ENCODE measurements around the gene CCDC40. TPM values are rescaled to one million over a fixed set of nuclear protein-coding genes. Genes with fewer than 3 reads are reported as not detected.
"Not testable (repeated sequence)": the region's sequence is repeated elsewhere in the genome, so short reads cannot be mapped to it uniquely, and the experiment has no call there.

The CCDC40 gene
- total RNA-seq, 1 donor from 2014 or later: 29.6 TPM

DNA sequence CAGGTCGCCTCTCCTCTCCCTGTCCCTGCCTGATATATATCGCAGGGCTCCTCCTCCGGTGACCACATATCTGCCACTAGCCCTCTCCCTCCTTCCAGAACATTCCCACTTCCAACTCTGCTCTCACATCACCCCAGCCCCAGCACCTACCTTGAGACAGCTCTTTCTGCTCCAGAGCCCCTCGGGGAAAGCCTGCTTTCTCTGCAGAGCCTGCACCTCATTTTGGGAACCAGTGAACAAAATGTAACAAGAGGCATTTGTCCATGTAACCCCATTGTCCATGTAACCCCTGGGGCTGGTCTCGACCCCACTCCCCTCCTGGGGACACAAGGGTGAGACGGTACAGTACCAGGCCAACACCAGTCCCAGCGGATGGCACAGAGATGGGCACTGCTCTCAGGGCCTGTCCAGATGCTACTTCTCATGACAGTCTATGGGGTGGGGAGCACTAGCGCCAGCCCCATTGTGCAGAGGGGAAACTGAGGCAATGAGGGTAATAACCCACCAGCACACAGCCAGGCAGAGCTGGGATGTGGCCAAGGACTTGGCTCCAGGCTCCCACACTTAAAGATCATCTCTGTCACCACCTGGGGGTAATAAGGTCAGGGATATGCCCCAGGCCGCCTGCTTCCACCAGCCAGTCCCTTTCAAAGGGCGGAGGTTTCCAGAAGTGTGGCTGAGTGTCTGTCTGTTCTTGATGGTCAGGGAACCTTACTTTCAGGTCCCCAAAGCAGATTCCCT is 43.6 kb upstream of the CCDC40 start:
- Mint-ChIP-seq H3K36me3 (peaks cover 5% of the 10 kb centered on the region), H3K4me1 (ENCODE audit: unreplicated experiment) (peaks cover 56% of the 10 kb centered on the region), H3K9me3 (no peaks in the 10 kb centered on the region), H3K27ac (peak overlapping the region; percentile 88), H3K4me3 (peak overlapping the region; percentile 72), H3K27me3 (no peaks in the 10 kb centered on the region)
- TF ChIP-seq, protein P1, sequence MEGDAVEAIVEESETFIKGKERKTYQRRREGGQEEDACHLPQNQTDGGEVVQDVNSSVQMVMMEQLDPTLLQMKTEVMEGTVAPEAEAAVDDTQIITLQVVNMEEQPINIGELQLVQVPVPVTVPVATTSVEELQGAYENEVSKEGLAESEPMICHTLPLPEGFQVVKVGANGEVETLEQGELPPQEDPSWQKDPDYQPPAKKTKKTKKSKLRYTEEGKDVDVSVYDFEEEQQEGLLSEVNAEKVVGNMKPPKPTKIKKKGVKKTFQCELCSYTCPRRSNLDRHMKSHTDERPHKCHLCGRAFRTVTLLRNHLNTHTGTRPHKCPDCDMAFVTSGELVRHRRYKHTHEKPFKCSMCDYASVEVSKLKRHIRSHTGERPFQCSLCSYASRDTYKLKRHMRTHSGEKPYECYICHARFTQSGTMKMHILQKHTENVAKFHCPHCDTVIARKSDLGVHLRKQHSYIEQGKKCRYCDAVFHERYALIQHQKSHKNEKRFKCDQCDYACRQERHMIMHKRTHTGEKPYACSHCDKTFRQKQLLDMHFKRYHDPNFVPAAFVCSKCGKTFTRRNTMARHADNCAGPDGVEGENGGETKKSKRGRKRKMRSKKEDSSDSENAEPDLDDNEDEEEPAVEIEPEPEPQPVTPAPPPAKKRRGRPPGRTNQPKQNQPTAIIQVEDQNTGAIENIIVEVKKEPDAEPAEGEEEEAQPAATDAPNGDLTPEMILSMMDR (conservative IDR thresholded peaks at IDR 0.05): no peak
- no peak for DNase-seq (ENCODE audit: extremely low spot score, unreplicated experiment)

DNA sequence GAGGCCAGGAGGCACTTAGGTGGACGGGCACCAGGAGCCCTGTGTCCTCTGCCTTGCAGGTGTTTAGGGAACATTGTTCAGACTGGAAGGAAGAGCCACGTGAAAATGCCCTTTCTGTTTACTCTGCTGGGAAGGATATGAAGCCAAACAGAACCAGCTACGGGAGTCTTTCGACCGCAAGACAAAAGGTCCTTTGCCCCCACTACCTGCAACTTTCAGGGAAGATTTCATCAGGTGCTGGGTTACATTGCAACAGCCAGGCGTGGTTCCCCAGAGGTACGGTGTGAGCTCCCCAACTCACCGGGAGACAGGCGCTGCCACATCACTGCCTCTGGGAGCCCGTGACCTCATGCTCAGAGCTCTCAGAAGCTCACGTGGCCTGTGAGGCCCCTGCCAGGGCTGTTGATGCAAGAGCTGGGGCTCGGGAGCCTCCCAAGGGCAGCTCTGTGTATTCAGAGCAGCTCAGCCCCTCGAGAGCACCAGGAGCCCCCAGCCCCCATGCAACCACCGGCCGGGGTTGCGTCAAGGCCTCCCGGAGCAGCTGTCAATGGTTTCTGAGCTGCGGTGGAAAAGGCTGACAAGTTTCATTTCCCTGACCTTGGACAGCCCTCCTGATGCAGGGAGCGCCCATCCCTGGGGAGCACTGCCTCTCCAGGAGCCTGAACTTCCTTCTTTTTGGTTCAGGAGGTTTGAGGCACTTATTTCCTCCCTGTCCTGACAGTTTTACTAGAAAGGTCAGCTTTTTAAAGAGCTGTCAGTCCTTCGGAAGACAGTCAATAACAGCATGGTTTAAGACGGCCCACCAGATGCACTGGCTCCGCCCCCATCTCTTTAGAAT is 42.8 kb upstream of the CCDC40 start:
- Mint-ChIP-seq H3K27me3 (no peaks in the 10 kb centered on the region), H3K9me3 (no peaks in the 10 kb centered on the region), H3K4me1 (ENCODE audit: unreplicated experiment) (peaks cover 48% of the 10 kb centered on the region), H3K4me3 (peak overlapping the region; percentile 67), H3K36me3 (peaks cover 5% of the 10 kb centered on the region), H3K27ac (peak overlapping the region; percentile 88)
- no peak for DNase-seq (ENCODE audit: extremely low spot score, unreplicated experiment)
- TF ChIP-seq, protein P1 (conservative IDR thresholded peaks at IDR 0.05): no peak

DNA sequence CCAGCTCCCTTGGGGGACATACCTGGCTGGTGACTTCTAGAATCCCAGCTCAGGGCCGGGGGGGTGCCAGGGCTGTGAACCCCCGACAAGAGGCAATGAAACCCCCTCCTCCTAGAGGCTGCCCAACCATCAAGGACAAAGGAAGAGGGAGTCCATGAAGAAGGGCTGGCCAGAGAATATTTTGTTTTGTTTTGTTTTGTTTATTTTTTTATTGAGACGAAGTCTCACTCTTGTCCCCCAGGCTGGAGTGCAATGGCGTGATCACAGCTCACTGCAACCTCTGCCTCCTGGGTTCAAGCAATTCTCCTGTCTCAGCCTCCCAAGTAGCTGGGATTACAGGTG is 42.2 kb upstream of the CCDC40 start:
- H3K9me3 Mint-ChIP-seq; DNase-seq (ENCODE audit: extremely low spot score, unreplicated experiment); H3K27me3 Mint-ChIP-seq; H3K36me3 Mint-ChIP-seq; H3K4me3 Mint-ChIP-seq: not testable (repeated sequence)
- Mint-ChIP-seq H3K4me1 (ENCODE audit: unreplicated experiment) (peaks cover 43% of the 10 kb centered on the region), H3K27ac (peak overlapping the region; percentile 88)

DNA sequence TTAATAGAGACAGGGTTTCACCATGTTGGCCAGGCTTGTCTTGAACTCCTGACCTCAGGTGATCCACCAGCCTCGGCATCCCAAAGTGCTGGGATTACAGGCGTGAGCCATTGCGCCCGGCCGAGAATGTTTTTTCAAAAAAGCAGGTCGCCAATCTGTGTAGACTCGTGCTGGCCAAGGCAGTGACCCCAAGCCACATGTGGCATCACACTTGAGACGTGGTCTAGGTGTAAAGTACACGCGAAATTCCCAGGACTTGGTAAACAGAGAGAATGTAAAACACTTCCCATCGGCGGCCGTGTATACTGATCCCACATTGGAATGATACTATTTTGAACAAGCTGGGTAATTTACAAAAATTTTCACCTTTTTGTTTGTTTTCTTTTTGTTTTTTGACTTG is 41.8 kb upstream of the CCDC40 start:
- no peaks in the 10 kb centered on the region for H3K27me3 Mint-ChIP-seq
- no peak for DNase-seq (ENCODE audit: extremely low spot score, unreplicated experiment)
- TF ChIP-seq, protein P1 (conservative IDR thresholded peaks at IDR 0.05): no peak
- peaks cover 39% of the 10 kb centered on the region for H3K4me1 Mint-ChIP-seq (ENCODE audit: unreplicated experiment)
- peaks cover 5% of the 10 kb centered on the region for H3K36me3 Mint-ChIP-seq
- no peaks in the 10 kb centered on the region for H3K9me3 Mint-ChIP-seq
- no peak overlapping the region for H3K27ac Mint-ChIP-seq
- H3K4me3 Mint-ChIP-seq: no peak overlapping the region

DNA sequence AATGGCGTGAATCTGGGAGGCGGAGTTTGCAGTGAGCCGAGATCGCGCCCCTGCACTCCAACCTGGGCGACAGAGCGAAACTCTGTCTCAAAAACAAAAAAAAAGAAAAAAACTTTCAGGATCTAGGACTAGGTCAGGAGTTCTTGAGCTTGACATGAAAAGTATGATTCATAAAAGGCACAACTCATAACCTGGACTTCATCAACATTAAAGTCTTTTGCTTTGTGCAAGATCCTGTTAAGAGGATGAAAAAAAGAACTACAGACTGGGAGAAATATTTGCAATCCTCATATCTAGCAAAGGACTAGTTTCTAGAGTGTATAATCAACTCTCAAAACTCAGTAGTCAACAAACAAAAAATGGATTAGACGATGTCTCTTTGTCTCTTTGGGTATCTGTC is 40.7 kb upstream of the CCDC40 start:
- Mint-ChIP-seq H3K4me1 (ENCODE audit: unreplicated experiment) (peaks cover 32% of the 10 kb centered on the region), H3K36me3 (peaks cover 8% of the 10 kb centered on the region), H3K27me3 (no peaks in the 10 kb centered on the region), H3K4me3 (no peak overlapping the region), H3K9me3 (no peaks in the 10 kb centered on the region), H3K27ac (no peak overlapping the region)
- TF ChIP-seq, protein P1 (conservative IDR thresholded peaks at IDR 0.05): no peak
- no peak for DNase-seq (ENCODE audit: extremely low spot score, unreplicated experiment)

DNA sequence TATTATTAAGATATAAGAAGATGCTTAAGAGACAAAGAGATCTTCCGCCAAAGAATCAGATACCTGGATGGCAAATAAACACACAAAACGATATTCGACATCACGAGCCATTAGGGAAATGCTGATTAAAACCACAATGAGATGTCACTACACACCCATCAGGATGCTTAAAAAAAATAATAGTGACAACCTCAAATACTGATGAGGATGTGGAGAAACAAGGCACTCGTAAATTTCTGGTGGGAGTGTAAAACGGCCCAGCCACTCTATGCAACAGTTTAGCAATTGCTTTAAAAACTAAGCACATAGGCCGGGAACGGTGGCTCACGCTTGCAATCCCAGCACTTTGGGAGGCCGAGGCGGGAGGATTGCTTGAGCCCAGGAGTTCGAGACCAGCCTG is 40.2 kb upstream of the CCDC40 start:
- Mint-ChIP-seq H3K4me3 (no peak overlapping the region), H3K4me1 (ENCODE audit: unreplicated experiment) (peaks cover 28% of the 10 kb centered on the region), H3K27me3 (no peaks in the 10 kb centered on the region), H3K27ac (no peak overlapping the region), H3K36me3 (peaks cover 8% of the 10 kb centered on the region), H3K9me3 (no peaks in the 10 kb centered on the region)
- DNase-seq (ENCODE audit: extremely low spot score, unreplicated experiment): no peak
- TF ChIP-seq, protein P1 (conservative IDR thresholded peaks at IDR 0.05): no peak

Measured in type B pancreatic cell (in vitro differentiated cells).